22Rv1 (cell line): ENCODE results near the gene DNMT3A.

Experiments used
- CTCF ChIP-seq: fragments of 450-650 bp; IDR thresholded peaks from 2 replicates; pipeline ENCODE4 v1.5.1; 2017; ENCODE audit warnings: mild to moderate bottlenecking
- ZFX ChIP-seq: fragments of 450-650 bp; IDR thresholded peaks from 2 replicates; pipeline ENCODE4 v1.6.1; 2017; ENCODE audit warnings: antibody characterized with exemption, borderline replicate concordance

DNA sequence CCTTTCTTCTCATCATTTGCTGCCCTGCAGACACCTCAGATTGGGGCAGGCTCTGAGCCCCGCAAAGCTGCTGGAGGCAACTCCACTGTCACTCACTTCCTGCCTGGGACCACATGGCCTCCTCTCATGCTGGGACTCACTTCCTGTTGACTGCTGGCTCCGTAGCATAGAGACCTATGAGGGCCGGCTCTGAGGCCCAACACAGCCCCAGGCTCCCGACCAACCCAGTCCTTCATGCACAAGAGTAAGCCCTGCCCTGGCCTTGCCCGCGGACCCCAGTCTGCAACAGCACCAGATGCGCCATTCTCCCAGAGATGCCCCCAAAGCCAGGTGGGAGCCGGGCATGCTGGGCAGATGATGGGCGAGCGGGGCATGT lies 55.7 kb downstream of the DNMT3A start:
- no peak for TF ChIP-seq CTCF
- no peak for TF ChIP-seq ZFX
